C4-2B (cell line): ENCODE results near the gene HS6ST1.

Source experiments
- H3K27ac ChIP-seq: fragments of 450-650 bp; 2 replicates; pipeline ENCODE4 v1.5.1; 2017
- ZFX ChIP-seq: fragments of 450-650 bp; IDR thresholded peaks from 2 replicates; pipeline ENCODE4 v1.6.1; 2017
- TF ChIP-seq, protein P1 (sequence below): fragments of 450-650 bp; conservative IDR thresholded peaks from 2 replicates; pipeline ENCODE4 v1.5.1; 2017; ENCODE audit warnings: mild to moderate bottlenecking

The HS6ST1 gene

GRCh38 chr2:128264881-128265607 is 53.6 kb downstream of the HS6ST1 start:
- TF ChIP-seq, protein P1, sequence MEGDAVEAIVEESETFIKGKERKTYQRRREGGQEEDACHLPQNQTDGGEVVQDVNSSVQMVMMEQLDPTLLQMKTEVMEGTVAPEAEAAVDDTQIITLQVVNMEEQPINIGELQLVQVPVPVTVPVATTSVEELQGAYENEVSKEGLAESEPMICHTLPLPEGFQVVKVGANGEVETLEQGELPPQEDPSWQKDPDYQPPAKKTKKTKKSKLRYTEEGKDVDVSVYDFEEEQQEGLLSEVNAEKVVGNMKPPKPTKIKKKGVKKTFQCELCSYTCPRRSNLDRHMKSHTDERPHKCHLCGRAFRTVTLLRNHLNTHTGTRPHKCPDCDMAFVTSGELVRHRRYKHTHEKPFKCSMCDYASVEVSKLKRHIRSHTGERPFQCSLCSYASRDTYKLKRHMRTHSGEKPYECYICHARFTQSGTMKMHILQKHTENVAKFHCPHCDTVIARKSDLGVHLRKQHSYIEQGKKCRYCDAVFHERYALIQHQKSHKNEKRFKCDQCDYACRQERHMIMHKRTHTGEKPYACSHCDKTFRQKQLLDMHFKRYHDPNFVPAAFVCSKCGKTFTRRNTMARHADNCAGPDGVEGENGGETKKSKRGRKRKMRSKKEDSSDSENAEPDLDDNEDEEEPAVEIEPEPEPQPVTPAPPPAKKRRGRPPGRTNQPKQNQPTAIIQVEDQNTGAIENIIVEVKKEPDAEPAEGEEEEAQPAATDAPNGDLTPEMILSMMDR = no peak
- TF ChIP-seq ZFX = no peak
- H3K27ac ChIP-seq = no peak overlapping the region

GRCh38 chr2:128263902-128264331 is 54.8 kb downstream of the HS6ST1 start:
- no peak for TF ChIP-seq ZFX
- TF ChIP-seq, protein P1 = no peak
- no peak overlapping the region for H3K27ac ChIP-seq

DNA sequence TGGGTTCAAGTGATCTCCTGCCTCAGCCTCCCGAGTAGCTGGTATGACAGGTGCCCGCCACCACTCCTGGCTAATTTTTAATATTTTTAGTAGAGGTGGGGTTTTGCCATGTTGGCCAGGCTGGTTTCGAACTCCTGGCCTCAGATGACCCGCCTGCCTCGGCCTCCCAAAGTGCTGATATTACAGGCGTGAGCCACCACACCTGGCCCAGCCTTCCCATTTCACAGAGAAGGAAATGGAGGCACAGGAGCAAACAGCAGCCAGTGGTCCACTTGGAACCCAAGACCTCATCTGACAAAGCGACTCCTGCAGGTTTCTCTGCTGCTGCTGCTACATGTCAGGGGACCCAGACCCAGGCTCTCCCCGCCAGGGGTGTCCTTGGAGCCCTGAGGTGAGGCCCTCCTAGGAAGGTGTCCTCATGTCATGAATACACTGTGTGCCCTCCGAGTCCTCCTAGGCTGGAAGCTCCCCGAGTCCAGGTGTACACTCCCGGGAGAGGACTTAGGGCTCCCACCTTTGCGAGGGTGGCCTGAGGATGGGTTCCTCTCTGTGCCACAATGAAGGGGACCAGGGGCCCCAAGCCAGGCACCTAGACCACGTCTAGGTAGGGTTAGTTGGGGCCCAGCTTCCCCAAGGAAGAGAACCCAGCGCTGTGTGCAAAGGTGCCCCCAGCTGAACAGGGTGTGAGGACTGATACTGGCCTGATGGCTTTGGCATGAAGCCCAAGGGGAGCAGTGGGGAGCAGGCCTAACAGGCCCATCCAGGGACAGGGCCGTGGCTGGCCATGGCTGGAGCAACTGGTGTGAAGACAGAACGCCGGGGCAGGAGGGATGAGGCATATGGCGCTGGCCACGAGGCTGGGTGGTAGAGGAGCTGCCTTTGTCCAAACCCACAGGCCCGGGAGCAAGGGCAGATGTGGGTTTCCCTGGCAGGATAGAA is 56.1 kb downstream of the HS6ST1 start:
- no peak for TF ChIP-seq ZFX
- TF ChIP-seq, protein P1 = no peak
- no peak overlapping the region for H3K27ac ChIP-seq

DNA sequence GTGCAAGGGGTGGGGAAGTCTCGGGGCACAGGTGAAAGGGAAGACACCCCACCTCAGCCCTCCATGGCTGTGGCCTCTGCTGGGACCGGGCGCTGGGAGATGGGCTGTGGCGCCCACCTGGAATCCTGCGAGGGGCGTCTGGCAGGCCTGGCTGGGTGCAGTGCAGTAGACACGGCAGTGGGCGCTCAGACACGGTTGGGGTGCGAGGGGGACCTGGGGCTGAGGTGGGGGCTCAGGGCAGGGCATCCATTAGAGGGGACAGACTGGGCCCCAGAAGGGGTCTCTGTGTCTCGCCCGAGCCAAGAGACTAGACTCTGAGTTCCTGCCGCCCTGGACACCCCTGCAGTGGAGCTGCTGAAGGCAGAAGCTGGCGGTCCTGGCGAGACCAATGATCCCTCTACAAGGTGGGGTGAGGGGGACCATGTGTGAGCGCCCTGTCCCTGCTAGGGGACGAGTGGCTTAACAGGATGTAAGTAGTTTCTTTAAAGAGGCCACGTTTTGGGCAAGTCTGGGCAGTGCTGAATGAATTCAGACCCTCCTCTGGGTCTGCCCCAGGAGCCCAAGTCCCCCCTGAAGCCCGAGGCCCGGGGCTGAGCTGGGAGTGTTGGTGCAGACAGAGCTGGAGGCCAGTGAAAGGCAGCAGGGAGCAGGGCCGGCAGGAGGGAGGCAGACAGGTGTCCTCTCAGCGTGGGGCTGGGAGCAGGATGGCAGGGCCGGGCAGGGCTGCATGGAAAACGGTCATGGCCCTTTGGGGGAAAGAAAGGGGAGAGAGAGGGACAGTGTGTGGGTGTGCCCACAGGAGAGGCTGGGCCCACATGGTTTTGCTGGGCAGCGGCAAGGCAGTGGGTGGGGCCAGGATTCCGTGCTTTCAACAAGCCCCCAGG is 57.2 kb downstream of the HS6ST1 start:
- no peak overlapping the region for H3K27ac ChIP-seq
- TF ChIP-seq ZFX = no peak
- TF ChIP-seq, protein P1 = no peak

DNA sequence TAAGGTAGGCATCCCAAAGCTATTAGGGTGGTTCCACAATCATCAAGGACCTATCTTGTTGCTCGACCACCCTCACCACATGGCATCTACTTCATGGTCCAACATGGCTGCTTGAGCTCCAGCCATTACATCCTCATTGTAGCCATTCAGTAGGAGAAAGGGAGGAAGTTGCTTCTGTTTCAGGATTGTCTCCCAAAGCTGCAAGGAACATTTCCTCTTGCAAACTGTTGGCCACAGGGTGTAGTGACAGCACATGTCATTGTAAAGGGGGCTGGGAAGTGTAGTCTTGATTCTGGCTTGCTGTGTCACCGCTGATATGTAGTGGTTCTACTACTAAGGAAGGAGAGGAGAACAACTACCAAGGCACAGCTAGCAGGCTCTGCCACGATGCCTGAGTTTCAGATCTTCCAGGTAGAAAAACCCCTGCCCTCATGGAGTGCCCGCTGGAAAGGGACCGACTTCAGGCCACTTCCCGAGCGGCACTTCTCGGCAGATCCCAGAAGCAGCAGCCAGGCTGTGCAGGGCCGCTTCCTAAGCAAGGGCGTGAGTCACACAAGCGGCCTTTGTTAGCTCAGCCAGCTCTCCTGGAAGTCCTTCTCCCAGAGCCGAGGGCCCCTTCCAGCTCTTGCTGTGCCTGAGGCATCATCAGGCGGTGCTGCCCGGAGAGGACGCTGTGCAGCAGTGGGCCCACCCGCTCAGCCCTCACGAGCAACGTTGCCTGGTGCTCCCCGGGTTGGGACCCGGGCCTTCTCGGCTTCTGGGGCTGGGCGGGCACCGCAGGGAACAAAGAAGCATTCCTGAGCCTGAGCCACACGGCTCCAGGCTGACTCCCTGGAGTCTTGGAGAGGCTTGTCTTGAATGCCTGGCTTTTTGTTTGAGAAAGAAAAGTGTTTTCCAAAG is 58.2 kb downstream of the HS6ST1 start:
- TF ChIP-seq, protein P1 = no peak
- no peak for TF ChIP-seq ZFX
- H3K27ac ChIP-seq = no peak overlapping the region

- TF ChIP-seq, protein P1 = no peak
- no peak for TF ChIP-seq ZFX
- no peak overlapping the region for H3K27ac ChIP-seq
Measured at GRCh38 chr2:128259585-128259984, 59.1 kb downstream of the HS6ST1 start.
